NCI-H146 treated with DMSO at 0.1 percent for 48 hours (cell line): ENCODE results near the gene EFNB2.

Source experiments
- DNase-seq: peaks from one replicate; lab custom pipeline; 2025; ENCODE audit not compliant: unreplicated experiment; lab: John Stamatoyannopoulos, UW

Gene EFNB2

DNA sequence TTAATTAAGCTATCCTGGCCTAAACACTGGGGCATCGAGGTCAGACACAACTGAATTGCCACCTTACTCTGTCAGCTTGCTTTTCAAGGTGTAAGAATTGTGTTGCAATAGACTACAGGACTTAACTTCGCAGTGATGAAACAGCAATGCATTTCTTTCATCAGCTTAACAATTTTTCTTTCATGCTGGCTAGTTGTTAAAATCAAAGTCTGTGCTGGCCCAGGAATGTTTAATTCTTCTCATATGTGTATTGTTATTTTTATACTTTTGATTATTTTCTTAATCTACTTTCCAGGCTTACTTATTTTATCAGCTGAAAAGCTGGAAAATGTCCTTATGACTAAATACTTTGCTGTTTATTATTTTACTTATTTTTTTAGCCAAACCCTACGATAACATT is 79.7 kb downstream of the EFNB2 start:
- DNase-seq: no peak

DNA sequence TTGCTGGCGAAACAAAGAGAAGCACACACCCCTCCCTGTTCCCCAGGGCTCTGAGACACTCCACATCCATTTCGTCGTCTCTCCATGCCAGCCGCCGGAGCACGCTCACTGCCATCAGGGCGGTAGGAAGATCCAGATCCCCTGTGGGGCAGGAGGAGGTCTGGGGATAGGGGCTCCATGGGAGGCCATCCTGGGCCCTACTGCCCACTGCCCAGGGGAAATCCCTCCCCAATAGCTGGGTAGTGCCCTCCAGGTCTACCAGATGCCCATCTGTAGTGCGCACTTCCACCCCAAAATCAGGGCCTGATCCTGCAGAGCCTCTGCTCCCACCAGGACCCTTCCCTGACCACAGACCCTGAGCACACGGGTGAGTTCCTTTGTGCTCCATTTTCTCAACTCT is 80.3 kb downstream of the EFNB2 start:
- DNase-seq: no peak

DNA sequence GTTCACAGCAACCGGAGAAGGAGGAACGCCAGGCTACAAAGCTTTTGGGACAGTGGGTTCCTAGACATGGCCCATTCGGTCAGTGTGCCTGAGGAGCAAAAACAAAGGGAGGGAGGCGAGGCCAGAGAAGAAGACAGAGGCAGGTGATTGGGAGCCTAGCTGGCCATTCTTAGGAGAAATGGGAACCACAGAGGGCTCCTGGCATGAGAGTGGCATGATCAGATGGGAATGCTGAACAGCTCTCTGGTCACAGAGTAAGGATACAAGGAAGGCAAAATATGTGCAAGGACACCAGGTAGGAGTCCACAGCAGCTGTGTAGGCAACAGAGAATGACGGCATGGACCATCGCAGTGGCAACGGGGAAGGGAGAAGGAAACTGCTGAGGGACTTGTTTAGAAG is 82.4 kb downstream of the EFNB2 start:
- no peak for DNase-seq

DNA sequence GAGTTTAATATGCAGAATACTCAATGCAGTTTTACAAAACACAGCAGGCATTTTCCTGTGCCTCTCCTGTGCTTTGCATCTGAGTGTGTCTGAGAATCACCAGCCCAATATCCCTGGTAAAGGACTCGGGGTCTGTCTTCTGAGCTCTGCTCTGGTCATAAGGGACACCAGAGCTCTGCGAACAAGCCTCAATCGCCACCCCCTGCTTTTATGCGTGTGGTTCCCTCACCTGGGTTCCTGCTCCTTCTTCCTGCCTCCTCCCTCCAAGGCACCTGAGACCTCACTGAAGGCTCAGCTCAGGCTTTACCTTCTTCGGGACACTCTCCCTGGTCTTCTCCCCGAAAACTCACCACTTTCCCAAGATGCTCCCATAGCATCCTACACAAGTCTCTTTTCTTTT is 84.5 kb downstream of the EFNB2 start:
- DNase-seq: no peak

DNA sequence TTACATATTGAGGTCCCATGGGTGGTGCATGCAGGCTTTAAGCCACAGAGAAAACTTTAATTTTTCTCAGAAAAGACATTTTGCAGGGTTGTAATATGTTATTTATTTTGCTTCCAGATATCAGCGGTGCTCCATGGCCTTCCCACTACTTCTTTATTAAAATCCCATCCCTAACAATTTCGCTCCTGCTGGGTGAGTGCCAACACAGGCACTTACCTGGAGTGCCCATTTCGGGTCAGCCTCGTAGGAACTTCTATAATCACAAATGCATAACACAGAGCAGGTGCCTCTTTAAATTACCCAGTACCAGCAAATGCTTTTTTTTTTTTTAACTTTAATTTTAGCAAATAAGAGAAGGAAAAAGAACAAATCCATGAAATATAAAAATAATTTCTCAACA is 86.4 kb downstream of the EFNB2 start:
- DNase-seq: no peak

DNA sequence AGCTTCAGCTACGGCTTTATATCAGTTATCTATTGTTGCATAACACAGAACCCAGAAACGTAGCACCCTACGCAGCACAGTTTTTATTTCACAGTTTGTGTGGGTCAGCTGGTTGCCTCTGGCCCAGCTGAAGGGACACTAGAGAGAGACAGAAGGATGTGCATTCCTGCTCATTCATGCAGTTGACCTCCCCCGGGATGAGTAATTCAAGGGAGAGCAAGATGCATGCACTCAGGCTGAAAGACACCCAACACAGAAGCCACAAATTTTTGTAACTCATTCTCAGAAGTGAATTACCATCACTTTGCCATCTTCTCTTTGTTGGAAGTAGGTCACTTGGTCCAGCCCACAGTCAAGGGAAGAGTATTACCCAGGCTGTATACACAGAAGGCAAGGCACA is 89.5 kb downstream of the EFNB2 start:
- no peak for DNase-seq

DNA sequence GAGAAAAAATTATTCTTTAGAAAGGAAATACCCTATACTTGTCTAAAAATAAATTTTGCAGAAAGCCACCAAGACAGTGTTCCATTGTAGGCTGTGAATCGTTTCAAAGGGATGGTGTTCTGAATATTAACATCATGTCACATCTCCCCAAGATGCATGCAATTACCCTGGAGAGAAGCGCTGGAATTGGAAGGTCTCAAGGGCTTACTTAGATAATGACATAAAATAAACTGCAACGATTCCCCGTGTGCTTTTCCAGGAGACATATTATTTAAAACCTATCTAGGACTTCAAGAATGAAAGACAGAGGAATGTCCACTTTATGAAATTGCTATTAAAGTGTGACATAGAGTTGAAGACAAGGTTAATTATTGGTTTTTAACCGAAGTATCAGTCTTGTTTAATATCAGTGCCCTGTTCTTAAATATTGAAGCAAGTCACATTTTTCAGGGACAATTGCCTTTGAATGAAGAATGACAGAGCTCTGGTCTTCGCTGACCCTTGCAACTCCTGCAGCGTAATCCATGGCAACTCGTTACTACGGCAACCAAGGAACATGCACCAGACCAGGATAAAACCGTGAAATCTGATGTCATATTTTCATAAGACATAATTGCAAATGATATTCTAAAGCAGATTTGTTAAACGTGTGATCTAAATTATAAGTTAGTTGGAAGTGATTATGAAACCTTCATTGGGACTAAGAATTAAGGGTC is 91.7 kb downstream of the EFNB2 start:
- no peak for DNase-seq

DNA sequence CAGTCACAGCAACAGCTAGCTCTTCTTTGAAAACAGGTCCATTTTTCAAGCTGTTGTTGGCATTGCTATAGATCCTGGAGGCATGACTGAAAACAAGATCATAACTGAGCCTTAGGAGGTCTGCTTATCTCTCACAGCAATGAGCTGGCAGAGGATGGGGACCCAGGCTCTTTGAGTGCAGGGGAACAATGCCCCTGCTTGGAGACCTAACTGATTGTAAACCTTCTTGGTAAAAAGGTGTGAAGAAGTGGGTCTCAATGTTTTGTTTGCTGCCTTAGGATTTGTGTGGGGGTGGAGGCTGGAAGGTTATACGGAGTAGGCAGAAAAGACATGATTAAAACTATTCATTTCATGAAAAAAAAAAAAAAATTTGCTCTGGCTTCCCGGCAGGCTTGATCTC is 94.6 kb downstream of the EFNB2 start:
- no peak for DNase-seq
